A673 (cell line): ENCODE measurements around the gene SERAC1. TPM values are rescaled to one million over a fixed set of nuclear protein-coding genes. Genes with fewer than 3 reads are reported as not detected.

Experiments
- BruUV-seq: library from RNA; stranded (reverse); fragments of 400-500 nt; replicated peaks from 2 replicates; lab custom pipeline; 2021; lab: Mats Ljungman, UMichigan
- CTCF ChIA-PET: fragments of 300-600 bp; sonication (Branson Sonifier 250); formaldehyde crosslinking; loops from one replicate; lab custom pipeline; 2022; ENCODE audit warnings: antibody characterized with exemption; lab: Charles Lee
- POLR2A ChIA-PET: fragments of 300-600 bp; sonication (Branson Sonifier 250); formaldehyde crosslinking; loops from one replicate; lab custom pipeline; 2022; ENCODE audit warnings: antibody characterized with exemption; ENCODE audit not compliant: low non-redundant PET; lab: Charles Lee
- DNase-seq: peaks from one replicate; pipeline ENCODE4 v3.0.0-alpha.2; 2015; ENCODE audit warnings: low spot score
- H3K27ac ChIP-seq: fragments of 200-600 bp; sonication (generic); 2 replicates; pipeline ENCODE4 v1.5.1; 2016; ENCODE audit warnings: mixed run types, low read depth, mild to moderate bottlenecking, mixed read lengths, antibody characterized with exemption, low read length; ENCODE audit not compliant: poor library complexity, severe bottlenecking
- H3K27me3 ChIP-seq: fragments of 200-600 bp; sonication (generic); replicated peaks from 2 replicates; pipeline ENCODE4 v1.6.1; 2017; ENCODE audit warnings: mixed run types, low read depth, mild to moderate bottlenecking, mixed read lengths, antibody characterized with exemption, low read length; ENCODE audit not compliant: insufficient read depth, poor library complexity
- H3K36me3 ChIP-seq: fragments of 200-600 bp; sonication (generic); 2 replicates; pipeline ENCODE4 v1.6.1; 2016; ENCODE audit warnings: mixed run types, mild to moderate bottlenecking, mixed read lengths, antibody characterized with exemption, low read length; ENCODE audit not compliant: insufficient read depth, poor library complexity, severe bottlenecking
- H3K4me1 ChIP-seq: fragments of 200-600 bp; sonication (generic); 2 replicates; pipeline ENCODE4 v1.6.1; 2017; ENCODE audit warnings: mixed run types, mild to moderate bottlenecking, mixed read lengths, antibody characterized with exemption, low read length; ENCODE audit not compliant: insufficient read depth, poor library complexity, severe bottlenecking
- H3K4me3 ChIP-seq: fragments of 200-600 bp; sonication (generic); 2 replicates; pipeline ENCODE4 v1.5.1; 2016; ENCODE audit warnings: low read depth, mixed run types, mild to moderate bottlenecking, mixed read lengths, low read length; ENCODE audit not compliant: poor library complexity, severe bottlenecking
- H3K9me3 ChIP-seq: fragments of 200-600 bp; sonication (generic); 2 replicates; pipeline ENCODE4 v1.6.1; 2016; ENCODE audit warnings: mixed run types, low read depth, mild to moderate bottlenecking, mixed read lengths, antibody characterized with exemption, low read length; ENCODE audit not compliant: poor library complexity, severe bottlenecking
- EZH2 ChIP-seq: fragments of 200-600 bp; sonication (generic); IDR thresholded peaks from 2 replicates; pipeline ENCODE4 v1.6.1; 2017; ENCODE audit warnings: borderline replicate concordance, low read depth, mild to moderate bottlenecking, mixed read lengths, antibody characterized with exemption, low read length; ENCODE audit not compliant: poor library complexity, severe bottlenecking
- intact Hi-C: fragments of 100-400 bp; cut with micrococcal nuclease; formaldehyde crosslinking; loops from one replicate; pipeline ENCODE4 v1.10.0; 2022; ENCODE audit not compliant: unreplicated experiment
- total RNA-seq: library from RNA; stranded (reverse); gene quantifications from 2 replicates; pipeline ENCODE4 v1.2.3, GENCODE V29; 2021
- TF ChIP-seq, protein P1 (sequence below): fragments of 300-800, 200-600 bp; sonication (generic); conservative IDR thresholded peaks from 2 replicates; pipeline ENCODE4 v1.5.1; 2017; ENCODE audit warnings: low read depth, mild to moderate bottlenecking, antibody characterized with exemption, low read length, moderate library complexity, mixed read lengths

The SERAC1 gene
- total RNA-seq, 1 experiment from 2014 or later, result 8.1 TPM

DNA sequence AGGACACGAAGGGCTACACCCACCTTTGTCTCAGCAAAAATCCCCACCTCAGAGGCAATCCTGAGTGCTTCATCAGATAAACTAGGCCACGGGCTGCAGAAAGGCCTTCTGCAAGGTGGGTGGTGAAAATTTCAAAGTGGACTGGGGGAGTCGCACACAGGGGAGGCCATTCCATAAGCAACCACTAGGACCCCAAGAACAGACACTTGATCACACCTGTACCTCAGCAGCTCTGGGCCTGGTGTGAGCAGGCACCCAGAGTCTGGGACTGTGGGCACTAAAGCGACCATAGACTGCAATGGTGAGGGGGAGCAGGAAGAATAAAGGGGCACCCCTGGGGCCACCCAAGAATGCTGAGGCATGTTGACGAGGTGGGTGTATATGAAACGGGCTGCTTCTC is 52.6 kb downstream of the SERAC1 start:
- POLR2A ChIA-PET, result no interaction called here
- no peaks in the 10 kb centered on the region for H3K36me3 ChIP-seq
- H3K4me1 ChIP-seq, result no peaks in the 10 kb centered on the region
- H3K27me3 ChIP-seq, result no peaks in the 10 kb centered on the region
- TF ChIP-seq, protein P1, sequence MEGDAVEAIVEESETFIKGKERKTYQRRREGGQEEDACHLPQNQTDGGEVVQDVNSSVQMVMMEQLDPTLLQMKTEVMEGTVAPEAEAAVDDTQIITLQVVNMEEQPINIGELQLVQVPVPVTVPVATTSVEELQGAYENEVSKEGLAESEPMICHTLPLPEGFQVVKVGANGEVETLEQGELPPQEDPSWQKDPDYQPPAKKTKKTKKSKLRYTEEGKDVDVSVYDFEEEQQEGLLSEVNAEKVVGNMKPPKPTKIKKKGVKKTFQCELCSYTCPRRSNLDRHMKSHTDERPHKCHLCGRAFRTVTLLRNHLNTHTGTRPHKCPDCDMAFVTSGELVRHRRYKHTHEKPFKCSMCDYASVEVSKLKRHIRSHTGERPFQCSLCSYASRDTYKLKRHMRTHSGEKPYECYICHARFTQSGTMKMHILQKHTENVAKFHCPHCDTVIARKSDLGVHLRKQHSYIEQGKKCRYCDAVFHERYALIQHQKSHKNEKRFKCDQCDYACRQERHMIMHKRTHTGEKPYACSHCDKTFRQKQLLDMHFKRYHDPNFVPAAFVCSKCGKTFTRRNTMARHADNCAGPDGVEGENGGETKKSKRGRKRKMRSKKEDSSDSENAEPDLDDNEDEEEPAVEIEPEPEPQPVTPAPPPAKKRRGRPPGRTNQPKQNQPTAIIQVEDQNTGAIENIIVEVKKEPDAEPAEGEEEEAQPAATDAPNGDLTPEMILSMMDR, result no peak
- no peak for TF ChIP-seq EZH2
- H3K27ac ChIP-seq, result no peak overlapping the region
- BruUV-seq, result no TSS peak
- CTCF ChIA-PET, result no interaction called here
- H3K9me3 ChIP-seq, result no peaks in the 10 kb centered on the region
- H3K4me3 ChIP-seq, result no peak overlapping the region
- intact Hi-C loops, result no loop called here
- DNase-seq, result no peak

DNA sequence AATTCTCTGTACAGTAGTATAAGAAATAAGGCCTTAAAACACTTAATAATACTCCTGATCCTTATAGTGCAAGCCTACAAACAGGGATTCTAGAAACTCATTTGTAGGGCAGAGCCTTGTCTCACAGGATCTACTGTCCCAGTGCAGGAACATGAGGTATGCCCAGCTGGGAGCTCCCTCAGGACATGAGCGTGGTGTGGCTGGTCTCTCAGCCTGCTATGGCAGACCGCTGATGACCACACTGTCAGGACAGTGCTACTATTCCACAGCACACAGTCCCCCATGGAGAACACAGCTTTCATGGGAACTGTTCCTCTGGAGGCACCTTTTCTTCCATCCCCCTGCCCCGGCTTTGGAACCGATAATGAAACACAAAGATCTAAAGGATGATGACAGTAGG is 53.0 kb downstream of the SERAC1 start:
- BruUV-seq, result no TSS peak
- Histone ChIP-seq H3K9me3 (no peaks in the 10 kb centered on the region), H3K4me1 (no peaks in the 10 kb centered on the region), H3K36me3 (no peaks in the 10 kb centered on the region), H3K27ac (no peak overlapping the region), H3K4me3 (no peak overlapping the region), H3K27me3 (no peaks in the 10 kb centered on the region)
- CTCF ChIA-PET, result no interaction called here
- intact Hi-C loops, result no loop called here
- POLR2A ChIA-PET, result no interaction called here
- no peak for DNase-seq
- no peak for TF ChIP-seq EZH2
- TF ChIP-seq, protein P1, result no peak

DNA sequence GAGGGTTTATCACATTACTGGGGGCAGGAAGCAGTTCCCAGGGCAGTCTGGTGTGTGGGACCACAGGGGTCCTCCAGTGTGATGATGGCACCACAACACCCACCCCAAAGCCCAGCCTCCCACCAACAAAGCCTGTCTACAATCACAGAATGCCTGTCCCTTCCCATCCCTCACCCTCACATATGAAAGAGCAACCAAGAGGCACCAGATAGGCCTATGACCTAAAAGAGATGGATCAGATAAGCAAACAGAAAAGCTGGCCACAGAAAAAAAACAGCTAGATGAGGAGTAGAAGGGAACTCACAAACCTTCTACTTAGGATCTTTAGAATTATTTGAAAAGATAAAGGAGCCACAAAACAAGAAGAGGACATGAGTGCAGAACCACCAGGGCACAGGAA is 54.3 kb downstream of the SERAC1 start:
- POLR2A ChIA-PET, result no interaction called here
- CTCF ChIA-PET, result interaction anchor here (0.6 kb wide), 1 partner anchor 87 kb away, joined by 5 read pairs; no protein-coding TSS in a partner anchor
- H3K27ac ChIP-seq, result no peak overlapping the region
- no peak for TF ChIP-seq EZH2
- TF ChIP-seq, protein P1, result no peak
- H3K27me3 ChIP-seq, result no peaks in the 10 kb centered on the region
- intact Hi-C loops, result no loop called here
- no peaks in the 10 kb centered on the region for H3K36me3 ChIP-seq
- BruUV-seq, result no TSS peak
- H3K4me3 ChIP-seq, result no peak overlapping the region
- H3K9me3 ChIP-seq, result no peaks in the 10 kb centered on the region
- no peak for DNase-seq
- no peaks in the 10 kb centered on the region for H3K4me1 ChIP-seq
